GM19238 (cell line): Measurements from ENCODE around the gene HRH3.

ENCODE experiments used
- DNase-seq: peaks from one replicate; pipeline ENCODE4 v3.0.0; 2011; ENCODE audit warnings: low spot score; ENCODE audit not compliant: insufficient read length

HRH3 gene

DNA sequence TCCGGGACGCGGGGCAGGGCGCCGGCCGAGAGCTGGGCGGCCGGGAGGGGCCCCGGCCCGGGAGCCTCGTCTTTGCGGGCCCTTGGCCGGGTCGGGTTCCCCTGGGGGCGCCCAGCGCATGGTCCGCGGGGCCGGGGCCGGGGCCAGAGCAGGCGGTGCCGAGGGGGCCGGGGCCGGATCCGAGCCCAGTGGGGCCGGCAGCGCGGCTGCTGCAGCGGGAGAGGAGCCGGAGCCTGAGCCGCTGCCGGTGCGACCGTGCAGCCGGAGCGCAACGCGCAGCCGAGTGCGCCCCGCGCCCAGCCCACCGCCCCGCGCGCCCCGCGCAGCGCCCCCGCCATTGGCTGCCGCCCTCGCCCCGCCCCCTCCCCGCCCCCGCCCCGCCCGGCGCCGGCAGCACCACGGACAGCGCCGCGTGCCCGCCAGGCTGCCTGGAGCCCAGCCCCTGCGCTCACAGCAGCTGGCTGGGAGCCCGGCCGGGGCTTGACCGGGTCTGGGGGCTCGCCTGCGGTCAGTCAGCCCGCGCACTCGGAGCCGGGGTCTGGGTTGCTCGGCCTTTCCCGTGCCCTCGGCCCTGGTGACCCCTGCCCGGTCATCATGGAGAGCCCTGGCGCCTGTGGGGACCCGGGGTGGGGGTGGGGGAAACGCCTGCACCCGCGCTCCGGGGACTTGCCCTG, at the start of gene HRH3:
HRH3 (minus strand) TSS at position 287 of the 674 bp plus-strand sequence. CDS start 308 bp downstream, outside the sequence.
- peak; percentile 75 for DNase-seq

DNA sequence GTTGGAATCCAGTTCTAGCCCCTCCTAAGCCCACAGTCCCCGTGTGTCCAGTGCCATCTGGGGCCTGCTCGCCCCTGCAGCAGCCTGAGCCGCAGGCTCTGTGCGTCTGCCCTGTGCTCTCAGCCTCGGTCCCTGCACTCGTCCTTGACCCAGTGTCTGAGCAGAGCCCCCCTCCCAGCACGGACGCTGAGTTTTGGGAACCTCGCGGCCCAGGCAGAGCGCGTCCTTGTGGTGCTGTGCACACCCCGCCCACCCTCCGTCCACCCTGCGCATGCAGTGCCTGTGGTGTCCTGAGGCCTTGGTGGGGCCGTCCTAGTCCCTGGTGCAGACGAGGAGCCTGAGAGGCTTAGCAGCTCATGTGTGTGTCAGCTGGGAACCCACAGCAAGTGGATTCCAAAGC, 49.8 kb upstream of the HRH3 start:
- no peak for DNase-seq

- DNase-seq = no peak
Observed at GRCh38 chr20:62269378-62269777, 49.3 kb upstream of the HRH3 start.

DNA sequence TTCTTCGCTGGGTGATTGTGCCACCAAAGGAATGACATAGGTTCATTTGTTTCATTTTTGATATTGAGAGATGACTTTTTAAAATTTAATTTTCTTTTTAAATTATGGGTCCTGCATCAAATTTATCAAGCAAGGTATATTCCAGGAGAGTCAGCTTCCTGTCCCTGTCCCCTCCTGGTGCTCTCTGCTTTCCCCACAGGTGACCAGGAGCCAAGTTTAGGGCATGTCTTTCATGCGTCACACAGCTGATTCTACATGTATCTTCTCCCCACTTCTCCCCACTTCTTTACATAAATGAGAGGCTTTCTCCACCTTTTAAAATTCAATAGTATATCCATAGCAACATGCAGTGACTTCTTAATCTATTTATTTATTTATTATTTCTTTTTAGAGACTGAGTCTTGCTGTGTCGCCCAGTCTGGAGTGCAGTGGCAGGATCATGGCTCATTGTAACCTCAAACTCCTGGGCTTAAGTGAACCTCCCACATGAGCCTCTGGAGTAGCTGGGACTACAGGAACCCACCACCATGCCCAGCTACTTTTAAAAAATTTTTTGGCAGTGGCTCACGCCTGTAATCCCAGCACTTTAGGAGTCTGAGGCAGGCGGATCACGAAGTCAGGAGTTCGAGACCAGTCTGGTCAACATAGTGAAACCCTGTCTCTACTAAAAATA, 48.3 kb upstream of the HRH3 start:
- no peak for DNase-seq

DNA sequence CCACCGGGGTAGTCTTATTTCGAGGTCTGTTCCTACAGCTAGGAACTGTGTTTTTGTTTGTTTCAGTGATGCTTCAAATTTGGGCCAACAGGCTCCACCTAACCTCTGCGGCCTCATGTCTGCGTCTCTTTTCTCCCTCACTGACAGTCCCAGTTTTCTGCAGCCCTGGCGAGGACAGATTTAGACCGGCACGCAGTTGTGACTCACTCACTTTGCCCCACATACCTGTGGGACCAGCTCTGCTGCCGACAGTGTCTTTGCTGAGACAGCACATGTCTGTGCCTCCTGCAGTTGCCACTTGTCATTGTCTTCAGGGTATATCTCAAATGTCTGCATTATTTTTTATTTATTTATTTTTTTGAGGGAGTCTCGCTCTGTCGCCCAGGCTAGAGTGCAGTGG, 47.5 kb upstream of the HRH3 start:
- DNase-seq = no peak

DNA sequence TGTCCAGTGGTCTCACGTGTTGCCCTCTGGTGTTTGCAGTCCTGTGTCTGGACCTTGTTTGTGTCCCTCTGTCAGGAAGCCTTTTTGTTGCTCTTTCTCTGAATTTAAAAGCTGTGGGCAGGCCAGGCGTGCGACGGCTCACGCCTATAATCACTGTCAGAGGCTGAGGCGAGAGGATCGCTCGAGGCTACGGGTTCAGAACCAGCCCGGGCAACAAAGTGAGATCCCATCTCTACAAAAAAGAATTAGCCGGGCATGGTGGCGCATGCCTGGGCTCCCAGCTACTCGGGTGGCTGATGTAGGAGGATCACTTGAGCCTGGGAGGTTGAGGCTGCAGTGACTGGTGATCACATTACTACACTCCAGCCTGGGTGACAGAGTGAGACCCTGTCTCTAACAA, 46.8 kb upstream of the HRH3 start:
- DNase-seq = no peak

DNA sequence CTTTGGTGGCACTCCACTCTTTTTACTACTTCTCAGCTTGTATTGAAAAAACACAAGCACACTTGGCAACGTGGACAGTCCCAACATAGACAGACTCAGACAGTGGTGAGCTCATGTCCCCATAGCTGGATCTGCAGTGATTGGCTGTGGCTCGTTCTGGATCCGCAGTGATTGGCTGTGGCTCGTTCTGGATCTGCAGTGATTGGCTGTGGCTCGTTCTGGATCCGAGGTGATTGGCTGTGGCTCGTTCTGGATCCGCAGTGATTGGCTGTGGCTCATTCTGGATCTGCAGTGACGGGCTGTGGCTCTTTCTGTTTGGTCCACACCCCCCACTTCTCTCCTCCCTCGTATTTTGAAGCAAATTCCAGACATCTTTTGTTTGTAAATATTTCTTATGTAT, 46.3 kb upstream of the HRH3 start:
- no peak for DNase-seq

DNA sequence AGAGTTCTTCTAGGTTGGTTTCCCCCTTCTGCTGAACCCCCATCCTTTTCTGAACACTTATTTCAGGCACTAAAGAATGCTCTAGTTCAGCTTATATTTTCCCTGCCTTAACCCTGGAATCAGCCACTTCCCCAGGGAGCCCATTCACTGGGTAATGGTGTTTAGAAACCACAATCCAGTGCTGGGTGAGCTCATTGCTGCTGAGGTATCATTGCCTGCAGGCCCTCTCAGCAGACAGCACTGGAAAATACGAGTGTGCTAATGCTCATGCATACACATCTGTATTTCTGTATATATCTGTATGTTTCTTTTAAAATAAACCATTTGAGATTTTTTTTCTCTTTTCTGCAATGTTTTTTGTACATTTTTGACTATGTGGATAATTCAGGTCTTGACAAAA, 45.3 kb upstream of the HRH3 start:
- no peak for DNase-seq

- no peak for DNase-seq
Observed at GRCh38 chr20:62263396-62263795, 43.3 kb upstream of the HRH3 start.

- no peak for DNase-seq
Observed at GRCh38 chr20:62262064-62262463, 42.0 kb upstream of the HRH3 start.

GRCh38 chr20:62259294-62259565, 39.2 kb upstream of the HRH3 start:
- no peak for DNase-seq

DNA sequence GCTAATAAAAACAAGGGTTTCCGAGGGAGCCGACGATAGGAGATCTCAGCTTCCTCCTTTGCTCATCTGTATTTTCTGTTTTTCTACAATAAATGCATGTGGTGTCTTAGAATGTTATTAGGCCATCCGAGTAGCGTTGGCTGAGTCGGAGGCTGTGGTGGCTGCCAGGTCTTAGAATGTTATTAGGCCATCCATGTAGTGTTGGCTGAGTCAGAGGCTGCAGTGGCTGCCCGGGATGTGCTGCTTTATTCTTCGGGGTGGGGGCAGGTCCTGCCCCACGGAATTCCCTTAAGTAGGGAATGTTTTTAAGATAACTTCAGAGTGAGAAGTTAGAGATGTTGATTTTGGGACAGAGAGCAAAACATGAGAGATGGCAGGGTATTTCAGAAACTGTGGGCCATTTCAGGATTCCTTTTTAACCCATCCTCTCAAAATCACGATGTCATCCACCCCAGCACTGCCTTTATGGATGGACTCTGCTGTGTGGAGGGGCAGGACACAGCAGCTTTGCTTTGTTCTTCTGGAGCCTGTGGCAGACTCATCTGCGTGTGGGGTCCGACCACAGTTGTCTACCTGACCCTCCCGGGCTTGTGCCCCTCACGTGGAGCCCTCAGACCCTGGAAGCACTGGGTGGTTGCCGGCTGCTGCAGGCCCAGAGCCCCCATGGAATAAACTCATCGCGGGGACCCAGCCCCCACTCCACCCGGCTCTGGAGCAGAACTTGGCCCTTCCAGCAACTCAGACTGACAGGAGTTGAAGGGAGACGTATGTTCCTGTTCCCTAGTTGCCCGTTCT, 38.6 kb upstream of the HRH3 start:
- DNase-seq = no peak

GRCh38 chr20:62255976-62256375, 35.9 kb upstream of the HRH3 start:
- no peak for DNase-seq

DNA sequence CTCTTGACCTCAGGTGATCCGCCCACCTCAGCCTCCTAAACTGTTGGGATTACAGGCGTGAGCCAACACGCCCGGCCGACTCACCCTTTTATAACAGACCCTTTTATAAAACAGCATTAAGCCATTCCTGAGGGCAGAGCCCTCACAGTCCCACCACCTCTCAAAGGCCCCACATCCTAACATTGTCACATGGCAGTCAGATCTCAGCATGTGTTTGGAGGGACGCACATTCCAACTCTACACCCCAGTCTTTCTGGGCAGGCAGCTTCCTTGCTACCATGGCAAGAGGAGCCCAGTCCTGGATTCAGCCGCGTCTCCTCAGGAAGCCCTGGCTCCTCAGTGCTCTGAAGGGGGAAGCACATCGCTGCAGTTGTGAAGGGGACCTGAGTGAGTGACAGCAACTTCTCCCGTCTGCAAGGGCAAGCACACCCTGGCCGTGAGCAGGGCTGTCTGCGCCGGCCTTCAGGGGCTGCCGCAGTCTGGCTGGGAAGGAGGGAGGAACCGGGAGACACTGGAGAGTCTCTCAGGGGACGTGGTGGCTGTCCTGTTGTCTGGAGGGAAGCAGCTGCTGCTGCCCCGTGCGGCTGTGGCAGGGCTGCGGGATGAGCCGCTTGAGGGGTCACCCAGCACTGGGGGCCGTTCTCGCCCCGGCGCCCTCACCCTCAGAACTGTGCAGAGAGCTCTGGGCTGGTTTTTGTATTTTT, 34.1 kb upstream of the HRH3 start:
- DNase-seq = no peak

DNA sequence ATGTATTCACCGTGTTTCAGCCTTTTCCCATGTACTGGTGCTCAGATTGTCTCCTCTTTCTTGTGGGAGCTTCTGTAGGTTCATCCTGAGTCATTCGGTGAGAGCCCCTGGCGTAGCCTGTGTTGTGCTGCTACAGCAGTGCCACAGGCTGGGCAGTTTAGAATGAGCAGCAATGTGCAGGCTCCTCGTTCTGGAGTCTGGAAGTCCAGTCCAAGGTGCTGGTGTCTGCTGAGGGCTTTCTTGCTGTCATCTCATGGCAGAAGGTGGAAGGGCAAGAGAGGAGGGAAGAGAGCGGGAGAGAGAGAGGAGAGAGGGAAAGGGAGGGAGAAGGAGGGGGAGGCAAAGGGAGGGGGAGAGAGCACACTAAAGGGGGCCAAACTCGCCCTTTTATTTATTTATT, 33.3 kb upstream of the HRH3 start:
- DNase-seq = no peak

DNA sequence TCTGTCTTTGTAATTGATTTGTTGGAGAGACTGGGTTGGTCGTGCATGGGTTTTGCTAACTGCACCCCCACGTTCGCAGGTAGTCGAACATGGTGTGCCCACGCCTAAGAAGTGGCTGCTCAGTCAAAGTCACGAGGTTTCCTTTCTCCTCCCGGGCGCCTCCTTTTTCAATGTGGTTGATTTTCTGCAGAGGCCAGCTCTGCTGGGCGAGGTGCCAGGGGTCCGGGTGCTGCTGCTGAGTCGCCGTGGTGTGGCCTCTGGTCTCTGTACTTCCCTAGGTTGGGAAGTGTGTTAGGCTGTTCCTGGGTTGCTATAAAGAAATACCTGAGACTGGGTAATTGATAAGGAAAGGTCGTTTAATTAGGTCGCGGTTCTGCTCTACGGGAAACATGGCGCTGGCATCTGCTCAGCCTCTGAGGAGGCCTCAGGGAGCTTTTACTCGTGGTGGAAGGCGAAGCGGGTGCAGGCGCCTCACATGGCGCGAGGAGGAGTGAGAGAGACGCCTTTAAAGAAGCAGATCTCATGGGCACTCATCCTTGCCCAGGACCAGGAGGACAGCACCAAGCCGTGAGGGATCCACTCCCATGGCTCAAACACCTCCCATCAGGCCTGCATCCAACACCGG, 32.4 kb upstream of the HRH3 start:
- no peak for DNase-seq

GRCh38 chr20:62248890-62249560, 28.9 kb upstream of the HRH3 start:
- DNase-seq = no peak

- no peak for DNase-seq
Observed at GRCh38 chr20:62246872-62247652, 27.0 kb upstream of the HRH3 start.

GRCh38 chr20:62246431-62246830, 26.4 kb upstream of the HRH3 start:
- DNase-seq = no peak

DNA sequence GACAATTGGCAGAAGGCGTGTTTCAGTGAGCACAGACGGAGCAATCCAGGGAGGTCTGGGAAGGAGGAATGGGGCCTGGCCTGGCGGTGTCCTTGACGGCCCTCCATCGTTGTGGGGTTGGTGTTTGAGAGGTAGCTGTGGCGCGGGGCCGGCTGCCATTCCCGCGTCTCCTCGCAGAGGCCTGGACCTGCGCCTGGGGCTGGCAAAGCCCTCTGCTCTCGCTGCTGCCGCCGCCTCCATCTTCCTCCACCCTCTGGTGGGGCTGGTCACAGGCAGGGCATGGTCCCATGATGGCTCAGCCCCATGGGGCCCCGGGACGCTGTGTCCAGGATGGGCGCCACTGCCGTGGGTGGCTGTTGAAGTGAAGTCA, 25.8 kb upstream of the HRH3 start:
- DNase-seq = no peak
